Pons (tissue), 1 donor: ENCODE measurements around the gene TXLNG.

Source experiments
- DNase-seq: peaks from one replicate; pipeline ENCODE4 v3.0.0-alpha.2; 2016; ENCODE audit warnings: low spot score

The TXLNG gene

GRCh38 chrX:16785247-16786138 is 773 bp upstream of the TXLNG start:
- DNase-seq: no peak

GRCh38 chrX:16786791-16787735 is 797 bp downstream of the TXLNG start:
- DNase-seq: no peak

- no peak for DNase-seq
Observed at GRCh38 chrX:16788477-16788876, 2.2 kb downstream of the TXLNG start.

GRCh38 chrX:16796298-16796697 is 10.0 kb downstream of the TXLNG start:
- DNase-seq: no peak

GRCh38 chrX:16797358-16797757 is 11.1 kb downstream of the TXLNG start:
- DNase-seq: peak; percentile 14

- DNase-seq: no peak
Observed at GRCh38 chrX:16797841-16798240, 11.6 kb downstream of the TXLNG start.

GRCh38 chrX:16804923-16805464 is 18.7 kb downstream of the TXLNG start:
- DNase-seq: no peak

- no peak for DNase-seq
Observed at GRCh38 chrX:16807548-16807947, 21.3 kb downstream of the TXLNG start.

GRCh38 chrX:16807976-16808542 is 21.8 kb downstream of the TXLNG start:
- no peak for DNase-seq

GRCh38 chrX:16814597-16814996 is 28.3 kb downstream of the TXLNG start:
- DNase-seq: no peak

GRCh38 chrX:16819634-16820033 is 33.4 kb downstream of the TXLNG start:
- DNase-seq: no peak

GRCh38 chrX:16822723-16823122 is 36.5 kb downstream of the TXLNG start:
- DNase-seq: no peak

- DNase-seq: no peak
Observed at GRCh38 chrX:16825264-16826035, 39.2 kb downstream of the TXLNG start.

GRCh38 chrX:16826207-16826606 is 39.9 kb downstream of the TXLNG start:
- DNase-seq: peak; percentile 57

- no peak for DNase-seq
Observed at GRCh38 chrX:16827225-16827624, 41.0 kb downstream of the TXLNG start.

GRCh38 chrX:16828124-16828908 is 42.0 kb downstream of the TXLNG start:
- no peak for DNase-seq

GRCh38 chrX:16832301-16832700 is 46.0 kb downstream of the TXLNG start:
- no peak for DNase-seq

GRCh38 chrX:16834806-16835205 is 48.5 kb downstream of the TXLNG start:
- no peak for DNase-seq

- no peak for DNase-seq
Observed at GRCh38 chrX:16836371-16836770, 50.1 kb downstream of the TXLNG start.

- DNase-seq: no peak
Observed at GRCh38 chrX:16838202-16839066, 52.2 kb downstream of the TXLNG start.
